AG04450 (cell line): ENCODE data around the gene EPC1. TPM values are rescaled to one million over a fixed set of nuclear protein-coding genes. Genes with fewer than 3 reads are reported as not detected.

ENCODE experiments used
- CTCF ChIA-PET: fragments of 300-600, 350-600 bp; formaldehyde crosslinking; extraction: SDS; loops from one replicate; lab custom pipeline; 2022; ENCODE audit warnings: antibody characterized with exemption, inconsistent platforms; lab: Charles Lee
- POLR2A ChIA-PET: fragments of 350-600 bp; formaldehyde crosslinking; extraction: SDS; loops from one replicate; lab custom pipeline; 2021; ENCODE audit warnings: antibody characterized with exemption, inconsistent platforms; lab: Yijun Ruan, JAX
- DNase-seq: peaks from one replicate; pipeline ENCODE4 v3.0.0-alpha.2; 2011; ENCODE audit warnings: low read depth, low spot score
- H3K27ac ChIP-seq: one replicate; pipeline ENCODE4 v1.5.1; 2012; ENCODE audit warnings: low read depth, low read length, control low read depth
- H3K27me3 ChIP-seq: one replicate; pipeline ENCODE4 v1.6.0; 2012; ENCODE audit warnings: low read length; ENCODE audit not compliant: control insufficient read depth, insufficient read depth
- H3K4me3 ChIP-seq: 2 replicates; pipeline ENCODE4 v1.5.1; 2011; ENCODE audit warnings: mild to moderate bottlenecking, low read depth, low read length, control low read depth
- H3K9me3 ChIP-seq: 2 replicates; pipeline ENCODE4 v1.5.1; 2012; ENCODE audit warnings: low read length; ENCODE audit not compliant: control insufficient read depth, insufficient read depth
- polyA plus RNA-seq: library from polyadenylated mRNA; depleted of rRNA; stranded (reverse); fragments of >200 nt; gene quantifications from 2 replicates; pipeline ENCODE4 v1.2.3, GENCODE V29; 2011
- TF ChIP-seq, protein P1 (sequence below): IDR thresholded peaks from 2 replicates; pipeline ENCODE4 v1.5.1; 2011; ENCODE audit warnings: low read depth, low read length, control low read depth, inconsistent platforms

The EPC1 gene
- polyA plus RNA-seq, 1 experiment = 34.1 TPM

DNA sequence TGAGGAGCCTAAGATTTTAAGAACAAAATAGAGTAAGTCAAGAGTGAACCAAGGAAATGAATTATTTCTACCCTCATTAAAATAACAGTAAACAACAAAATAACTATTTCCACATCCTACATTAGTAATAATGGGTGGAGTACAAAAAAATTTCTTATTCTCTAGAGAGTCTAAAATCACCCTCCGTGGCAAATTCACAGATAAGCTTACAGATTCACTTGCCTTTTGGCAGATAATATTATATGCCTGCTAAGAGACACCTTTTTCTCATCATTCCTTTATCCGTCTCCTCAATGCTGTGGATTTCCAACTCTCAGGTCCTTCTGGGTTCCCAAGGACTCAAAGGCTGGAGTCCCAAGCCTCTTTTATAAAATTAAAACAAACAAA is 2.2 kb upstream of the EPC1 start:
- DNase-seq = no peak
- TF ChIP-seq, protein P1, sequence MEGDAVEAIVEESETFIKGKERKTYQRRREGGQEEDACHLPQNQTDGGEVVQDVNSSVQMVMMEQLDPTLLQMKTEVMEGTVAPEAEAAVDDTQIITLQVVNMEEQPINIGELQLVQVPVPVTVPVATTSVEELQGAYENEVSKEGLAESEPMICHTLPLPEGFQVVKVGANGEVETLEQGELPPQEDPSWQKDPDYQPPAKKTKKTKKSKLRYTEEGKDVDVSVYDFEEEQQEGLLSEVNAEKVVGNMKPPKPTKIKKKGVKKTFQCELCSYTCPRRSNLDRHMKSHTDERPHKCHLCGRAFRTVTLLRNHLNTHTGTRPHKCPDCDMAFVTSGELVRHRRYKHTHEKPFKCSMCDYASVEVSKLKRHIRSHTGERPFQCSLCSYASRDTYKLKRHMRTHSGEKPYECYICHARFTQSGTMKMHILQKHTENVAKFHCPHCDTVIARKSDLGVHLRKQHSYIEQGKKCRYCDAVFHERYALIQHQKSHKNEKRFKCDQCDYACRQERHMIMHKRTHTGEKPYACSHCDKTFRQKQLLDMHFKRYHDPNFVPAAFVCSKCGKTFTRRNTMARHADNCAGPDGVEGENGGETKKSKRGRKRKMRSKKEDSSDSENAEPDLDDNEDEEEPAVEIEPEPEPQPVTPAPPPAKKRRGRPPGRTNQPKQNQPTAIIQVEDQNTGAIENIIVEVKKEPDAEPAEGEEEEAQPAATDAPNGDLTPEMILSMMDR = no peak
- Histone ChIP-seq H3K27me3 (no peaks in the 10 kb centered on the region), H3K9me3 (no peaks in the 10 kb centered on the region; the same call in 1 of the 2 replicates), H3K27ac (no peak overlapping the region), H3K4me3 (no peak overlapping the region)
- ChIA-PET POLR2A (no interaction called here), CTCF (interaction anchor here (2.0 kb wide), 1 partner anchor 93 kb away, joined by 6 read pairs; no protein-coding TSS in a partner anchor)

DNA sequence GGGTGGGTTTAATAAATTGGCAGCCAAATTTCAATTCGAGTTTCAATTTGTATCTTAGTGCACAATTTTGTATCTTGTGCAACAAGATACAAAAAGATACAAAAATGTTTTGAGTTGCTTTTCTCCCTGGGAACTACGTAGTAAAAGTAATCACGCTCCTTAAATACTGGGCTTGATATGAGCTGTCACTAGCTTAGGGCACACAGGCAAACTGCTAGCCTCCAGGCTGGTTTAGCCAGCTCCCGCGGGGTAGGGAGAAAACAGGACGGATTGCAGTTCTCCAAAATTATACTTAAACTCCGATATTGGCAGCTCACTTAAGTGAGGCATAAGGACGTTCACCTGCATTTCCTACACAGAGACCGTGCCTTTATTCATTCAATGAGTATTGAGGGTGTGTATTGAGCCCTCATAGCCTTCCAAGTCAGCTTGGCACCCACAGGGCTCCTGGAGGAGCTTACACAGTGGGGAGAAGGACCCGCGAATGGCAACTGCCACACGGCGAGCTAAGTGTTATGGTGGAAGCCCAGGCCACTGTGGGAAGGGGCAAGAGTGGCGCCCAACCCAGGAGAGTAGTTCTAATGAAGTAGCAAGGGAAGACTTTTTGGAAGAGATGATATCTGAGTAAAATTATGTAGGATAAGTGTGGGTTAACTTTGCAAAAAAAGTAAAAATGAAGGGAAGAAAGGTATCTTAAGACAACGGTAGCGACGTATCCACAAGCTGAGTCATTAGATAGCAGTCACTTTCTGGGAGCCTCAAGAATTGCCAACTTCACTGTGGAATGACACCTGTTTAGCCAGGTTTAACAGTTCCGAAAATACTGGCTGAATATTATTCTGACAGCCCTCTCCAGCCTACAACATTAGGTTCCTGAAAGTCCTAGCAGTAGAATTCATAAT is 1.6 kb upstream of the EPC1 start:
- TF ChIP-seq, protein P1 = no peak
- Histone ChIP-seq H3K27ac (no peak overlapping the region), H3K27me3 (no peaks in the 10 kb centered on the region), H3K4me3 (no peak overlapping the region), H3K9me3 (no peaks in the 10 kb centered on the region; the same call in 1 of the 2 replicates)
- no peak for DNase-seq
- ChIA-PET POLR2A (no interaction called here), CTCF (interaction anchor here (1.1 to 2.0 kb wide), 3 partner anchors 20 to 104 kb away, joined by 3 to 6 read pairs (median 3); no protein-coding TSS in a partner anchor)

DNA sequence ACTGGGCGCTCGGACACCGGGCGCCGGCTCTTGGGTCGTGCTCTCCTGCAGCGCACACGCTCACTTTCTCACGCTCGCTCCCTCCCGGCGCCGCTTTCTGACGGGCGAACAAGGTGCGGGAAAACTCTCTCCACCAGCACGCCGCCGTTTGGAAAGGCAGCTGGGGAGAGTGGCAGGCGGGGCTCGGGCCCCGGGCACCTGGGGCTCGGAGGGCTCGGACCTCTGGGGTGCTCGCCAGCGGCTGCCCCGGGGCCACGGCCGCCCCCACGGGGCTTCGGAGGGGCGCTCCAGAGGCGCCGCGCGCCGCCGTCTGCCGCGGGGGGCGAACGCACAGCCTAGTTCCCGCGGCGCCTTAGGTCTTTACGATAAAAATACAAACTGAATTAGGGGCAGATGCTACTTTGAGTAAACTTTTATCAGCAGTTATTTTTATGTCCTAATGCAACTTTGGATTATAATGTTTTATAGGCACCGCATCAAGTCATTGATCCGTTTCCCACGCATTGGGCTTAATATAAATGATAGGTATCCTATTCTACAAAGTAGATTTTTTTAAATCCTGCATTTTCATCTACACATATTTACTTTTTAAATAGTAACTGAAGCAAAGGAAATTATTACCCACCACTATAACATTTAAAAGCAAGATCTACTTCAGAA is 535 bp upstream of the EPC1 start:
- ChIA-PET POLR2A (no interaction called here), CTCF (interaction anchor here (0.7 to 2.0 kb wide), 4 partner anchors 19 to 102 kb away, joined by 3 to 6 read pairs (median 4); no protein-coding TSS in a partner anchor)
- H3K4me3 ChIP-seq = peak overlapping the region; percentile 96
- H3K27ac ChIP-seq = no peak overlapping the region
- H3K9me3 ChIP-seq = no peaks in the 10 kb centered on the region; the same call in 1 of the 2 replicates
- DNase-seq = no peak
- H3K27me3 ChIP-seq = no peaks in the 10 kb centered on the region
- TF ChIP-seq, protein P1 = no peak

DNA sequence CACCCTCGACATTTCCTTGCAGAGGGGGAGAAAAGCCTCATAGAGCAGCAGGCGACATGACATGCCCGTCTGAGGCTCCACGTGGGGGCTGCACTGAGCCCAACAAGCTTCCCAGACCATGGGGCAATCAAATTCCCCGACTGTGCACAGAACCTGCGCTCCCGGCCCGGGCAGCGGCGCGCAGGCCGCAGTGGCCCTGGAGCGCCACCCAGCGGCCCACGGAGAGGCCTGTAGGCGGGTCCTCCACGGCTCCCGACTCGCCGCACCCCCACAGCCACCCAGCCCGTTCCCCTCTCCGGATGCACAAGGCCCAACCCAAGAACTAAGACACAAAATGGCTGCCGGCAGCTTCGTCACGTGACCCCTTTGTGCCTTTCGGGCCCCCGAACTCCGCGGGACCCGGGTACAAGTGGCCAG is 816 bp downstream of the EPC1 start:
- Histone ChIP-seq H3K4me3 (peak overlapping the region; percentile 96), H3K27ac (peak overlapping the region; percentile 100), H3K27me3 (no peaks in the 10 kb centered on the region), H3K9me3 (no peaks in the 10 kb centered on the region; the same call in 1 of the 2 replicates)
- DNase-seq = peak; percentile 88
- CTCF ChIA-PET = interaction anchor here (0.6 to 2.7 kb wide), 14 partner anchors 11 to 484 kb away, joined by 3 to 38 read pairs (median 4); no protein-coding TSS in a partner anchor
- POLR2A ChIA-PET = interaction anchor here (0.5 to 1.6 kb wide), 4 partner anchors 11 to 68 kb away, joined by 3 to 7 read pairs (median 4); no protein-coding TSS in a partner anchor
- TF ChIP-seq, protein P1 = peak; percentile 94
